Right renal cortex interstitium (tissue), 3 donors: ENCODE measurements around the gene ICAM4. TPM values are rescaled to one million over a fixed set of nuclear protein-coding genes. Genes with fewer than 3 reads are reported as not detected.
A peak's percentile ranks its signal among the peaks of the same experiment; 100 is the strongest.

Experiments
- DNase-seq, 3 donors: peaks; one replicate each; pipeline ENCODE4 v3.0.0-alpha.2; 2013; ENCODE audit warnings: low read depth in 3 of 3, low spot score in 2 of 3
- polyA plus RNA-seq, 3 donors: library from polyadenylated mRNA; unstranded; fragments of 120-200 nt; gene quantifications; one replicate each; pipeline ENCODE4 v1.2.1, GENCODE V29; 2013; ENCODE audit not compliant: insufficient read length in 3 of 3

The ICAM4 gene
- polyA plus RNA-seq, 3 donors = 0.21 to 0.55 TPM; not detected in 1

- no peak for DNase-seq
These were observed 3.1 kb downstream of the ICAM4 start, which contains the start of gene ICAM5 for GRCh38 chr19:10289836-10290356. Gene ICAM5 (plus strand): TSS chr19:10289952. CDS start chr19:10290044, 92 bp downstream.

GRCh38 chr19:10290357-10290875 is 3.7 kb downstream of the ICAM4 start:
- DNase-seq = no peak

- DNase-seq = no peak
These were observed 4.3 kb downstream of the ICAM4 start for GRCh38 chr19:10290876-10291553.

- no peak for DNase-seq
These were observed 4.9 kb downstream of the ICAM4 start for GRCh38 chr19:10291554-10292205.

GRCh38 chr19:10292206-10292788 is 5.5 kb downstream of the ICAM4 start:
- no peak for DNase-seq

GRCh38 chr19:10292789-10293636 is 6.3 kb downstream of the ICAM4 start:
- DNase-seq = no peak

GRCh38 chr19:10293637-10294367 is 7.0 kb downstream of the ICAM4 start:
- DNase-seq = no peak

GRCh38 chr19:10294368-10294697 is 7.6 kb downstream of the ICAM4 start:
- no peak for DNase-seq

GRCh38 chr19:10295305-10295846 is 8.6 kb downstream of the ICAM4 start:
- no peak for DNase-seq

- DNase-seq = no peak
These were observed 9.3 kb downstream of the ICAM4 start for GRCh38 chr19:10295847-10296591.

GRCh38 chr19:10299545-10300458 is 13.0 kb downstream of the ICAM4 start:
- no peak for DNase-seq

- DNase-seq = no peak
These were observed 18.5 kb downstream of the ICAM4 start for GRCh38 chr19:10305139-10305806.

- no peak for DNase-seq
These were observed 19.6 kb downstream of the ICAM4 start for GRCh38 chr19:10306327-10306726.

- no peak for DNase-seq
These were observed 22.7 kb downstream of the ICAM4 start, which contains the start of gene ZGLP1 for GRCh38 chr19:10309423-10309822. Gene ZGLP1 (minus strand): TSS chr19:10309815.

GRCh38 chr19:10315335-10316214 is 28.8 kb downstream of the ICAM4 start, which contains the start of gene FDX2:
Gene FDX2 (minus strand): TSS chr19:10316015. CDS start chr19:10315996, 19 bp downstream.
- DNase-seq = peak in 1 of 3 donors; percentile 66
